Neural progenitor cell (in vitro differentiated cells): Measurements from ENCODE around the gene FBXL20. TPM values are rescaled to one million over a fixed set of nuclear protein-coding genes. Genes with fewer than 3 reads are reported as not detected.

ENCODE experiments used
- DNase-seq: peaks from one replicate; pipeline ENCODE4 v3.0.0-alpha.2; 2016; ENCODE audit warnings: low spot score
- H2AFZ ChIP-seq: fragments of 200-600 bp; sonication (generic); replicated peaks from 2 replicates; pipeline ENCODE4 v1.6.1; 2016; ENCODE audit warnings: antibody characterized with exemption
- H3F3A ChIP-seq: fragments of 200-600 bp; sonication (generic); 2 replicates; pipeline ENCODE4 v1.6.1; 2016; ENCODE audit warnings: antibody characterized with exemption, low read depth
- H3K27ac ChIP-seq: fragments of 200-600 bp; sonication (generic); 2 replicates; pipeline ENCODE4 v1.5.1; 2016; ENCODE audit warnings: mild to moderate bottlenecking
- H3K27me3 ChIP-seq: fragments of 200-600 bp; sonication (generic); 2 replicates; pipeline ENCODE4 v1.6.1; 2016; ENCODE audit warnings: mild to moderate bottlenecking, moderate library complexity
- H3K36me3 ChIP-seq: fragments of 200-600 bp; sonication (generic); 2 replicates; pipeline ENCODE4 v1.5.1; 2016
- H3K4me1 ChIP-seq: fragments of 200-600 bp; sonication (generic); 2 replicates; pipeline ENCODE4 v1.6.1; 2016; ENCODE audit warnings: mixed run types
- H3K4me2 ChIP-seq: fragments of 200-600 bp; sonication (generic); 2 replicates; pipeline ENCODE4 v1.6.1; 2016
- H3K4me3 ChIP-seq: fragments of 200-600 bp; sonication (generic); 2 replicates; pipeline ENCODE4 v1.5.1; 2016
- H3K79me2 ChIP-seq: fragments of 200-600 bp; sonication (generic); 2 replicates; pipeline ENCODE4 v1.6.1; 2016; ENCODE audit warnings: low read depth
- H3K9ac ChIP-seq: fragments of 200-600 bp; sonication (generic); 2 replicates; pipeline ENCODE4 v1.6.1; 2016
- H3K9me3 ChIP-seq: fragments of 200-600 bp; sonication (generic); 2 replicates; pipeline ENCODE4 v1.5.1; 2016; ENCODE audit warnings: low read depth
- H4K20me1 ChIP-seq: fragments of 200-600 bp; sonication (generic); 2 replicates; pipeline ENCODE4 v1.6.1; 2016; ENCODE audit warnings: low read depth
- H3K27ac Mint-ChIP-seq: 3 replicates; pipeline ENCODE4 v1.8.0; 2021; ENCODE audit warnings: mixed read lengths
- H3K27me3 Mint-ChIP-seq: 2 replicates; pipeline ENCODE4 v1.8.0; 2022; ENCODE audit warnings: low read depth, mild to moderate bottlenecking, inconsistent platforms, moderate library complexity, mixed read lengths; ENCODE audit not compliant: insufficient read depth
- H3K36me3 Mint-ChIP-seq: 3 replicates; pipeline ENCODE4 v1.8.0; 2021; ENCODE audit warnings: mixed read lengths
- H3K4me1 Mint-ChIP-seq: 3 replicates; pipeline ENCODE4 v1.8.0; 2021; ENCODE audit warnings: mixed read lengths
- H3K4me3 Mint-ChIP-seq: 3 replicates; pipeline ENCODE4 v1.8.0; 2021; ENCODE audit warnings: mild to moderate bottlenecking, moderate library complexity, mixed read lengths
- H3K9me3 Mint-ChIP-seq: 3 replicates; pipeline ENCODE4 v1.8.0; 2020; ENCODE audit warnings: mixed read lengths
- CTCF ChIP-seq: fragments of 200-600 bp; sonication (generic); IDR thresholded peaks from 2 replicates; pipeline ENCODE4 v1.5.1; 2017; ENCODE audit warnings: antibody characterized with exemption, mild to moderate bottlenecking
- EZH2 ChIP-seq: fragments of 200-600 bp; sonication (generic); IDR thresholded peaks from 2 replicates; pipeline ENCODE4 v1.6.1; 2017; ENCODE audit warnings: antibody characterized with exemption, mild to moderate bottlenecking, moderate library complexity
- EZH2phosphoT487 ChIP-seq: fragments of 200-600 bp; sonication (generic); IDR thresholded peaks from 2 replicates; pipeline ENCODE4 v1.6.1; 2017; ENCODE audit warnings: antibody characterized with exemption
- total RNA-seq: library from RNA; depleted of rRNA; stranded (reverse); fragments of >200 nt; gene quantifications from 2 replicates; pipeline ENCODE4 v1.2.3, GENCODE V29; 2015; ENCODE audit warnings: low replicate concordance

Gene FBXL20
- total RNA-seq, 1 donor from 2014 or later: 19.9 TPM

- Histone ChIP-seq H3K36me3 (no peaks in the 10 kb centered on the region), H3K9ac (no peak overlapping the region), H3F3A (no peaks in the 10 kb centered on the region), H3K9me3 (no peaks in the 10 kb centered on the region), H2AFZ (no peak overlapping the region), H4K20me1 (peaks cover 5% of the 10 kb centered on the region), H3K27ac (no peak overlapping the region), H3K4me2 (no peak overlapping the region), H3K4me1 (no peaks in the 10 kb centered on the region), H3K4me3 (no peak overlapping the region), H3K27me3 (no peaks in the 10 kb centered on the region), H3K79me2 (no peaks in the 10 kb centered on the region)
- no peak overlapping the region for H3K27ac Mint-ChIP-seq
- peaks cover 2% of the 10 kb centered on the region for H3K27me3 Mint-ChIP-seq
- no peaks in the 10 kb centered on the region for H3K4me1 Mint-ChIP-seq
- peaks cover under 1% of the 10 kb centered on the region for H3K9me3 Mint-ChIP-seq
- TF ChIP-seq CTCF (no peak), EZH2 (no peak), EZH2phosphoT487 (no peak)
- no peak overlapping the region for H3K4me3 Mint-ChIP-seq
- no peak for DNase-seq
- no peaks in the 10 kb centered on the region for H3K36me3 Mint-ChIP-seq
Observed at GRCh38 chr17:39327109-39327508, 74.3 kb downstream of the FBXL20 start.

- no peak for TF ChIP-seq EZH2
- no peak for TF ChIP-seq EZH2phosphoT487
- TF ChIP-seq CTCF: no peak
- H3K27me3 ChIP-seq: no peaks in the 10 kb centered on the region
- no peak overlapping the region for H3K4me2 ChIP-seq
- Mint-ChIP-seq H3K27me3 (peaks cover 2% of the 10 kb centered on the region), H3K36me3 (no peaks in the 10 kb centered on the region), H3K4me1 (no peaks in the 10 kb centered on the region), H3K9me3 (no peaks in the 10 kb centered on the region), H3K27ac (no peak overlapping the region), H3K4me3 (no peak overlapping the region)
- no peaks in the 10 kb centered on the region for H3F3A ChIP-seq
- no peak overlapping the region for H2AFZ ChIP-seq
- DNase-seq: no peak
- no peaks in the 10 kb centered on the region for H3K79me2 ChIP-seq
- no peak overlapping the region for H3K4me3 ChIP-seq
- H3K27ac ChIP-seq: no peak overlapping the region
- H3K9ac ChIP-seq: no peak overlapping the region
- no peaks in the 10 kb centered on the region for H3K9me3 ChIP-seq
- peaks cover 5% of the 10 kb centered on the region for H4K20me1 ChIP-seq
- H3K4me1 ChIP-seq: no peaks in the 10 kb centered on the region
- no peaks in the 10 kb centered on the region for H3K36me3 ChIP-seq
Observed at GRCh38 chr17:39325528-39326240, 75.7 kb downstream of the FBXL20 start.

GRCh38 chr17:39318636-39319035, 82.8 kb downstream of the FBXL20 start:
- no peak overlapping the region for H3K27ac Mint-ChIP-seq
- Histone ChIP-seq H3K27me3 (no peaks in the 10 kb centered on the region), H3K9me3 (no peaks in the 10 kb centered on the region), H3F3A (no peaks in the 10 kb centered on the region), H3K36me3 (no peaks in the 10 kb centered on the region), H3K79me2 (no peaks in the 10 kb centered on the region), H3K4me3 (no peak overlapping the region), H3K9ac (no peak overlapping the region), H3K4me1 (no peaks in the 10 kb centered on the region), H3K4me2 (no peak overlapping the region), H4K20me1 (no peaks in the 10 kb centered on the region), H2AFZ (no peak overlapping the region), H3K27ac (no peak overlapping the region)
- H3K27me3 Mint-ChIP-seq: peaks cover 3% of the 10 kb centered on the region
- peaks cover 7% of the 10 kb centered on the region for H3K36me3 Mint-ChIP-seq
- H3K4me3 Mint-ChIP-seq: no peak overlapping the region
- TF ChIP-seq EZH2 (no peak), CTCF (no peak), EZH2phosphoT487 (no peak)
- no peaks in the 10 kb centered on the region for H3K4me1 Mint-ChIP-seq
- no peaks in the 10 kb centered on the region for H3K9me3 Mint-ChIP-seq
- no peak for DNase-seq
